GM10847 (cell line): ENCODE data around the gene TNFAIP6.

Source experiments
- POLR2A ChIP-seq: IDR thresholded peaks from 2 replicates; pipeline ENCODE4 v1.6.1; 2011; ENCODE audit not compliant: insufficient read length; ENCODE audit errors: extremely low read depth

The TNFAIP6 gene, protein sequence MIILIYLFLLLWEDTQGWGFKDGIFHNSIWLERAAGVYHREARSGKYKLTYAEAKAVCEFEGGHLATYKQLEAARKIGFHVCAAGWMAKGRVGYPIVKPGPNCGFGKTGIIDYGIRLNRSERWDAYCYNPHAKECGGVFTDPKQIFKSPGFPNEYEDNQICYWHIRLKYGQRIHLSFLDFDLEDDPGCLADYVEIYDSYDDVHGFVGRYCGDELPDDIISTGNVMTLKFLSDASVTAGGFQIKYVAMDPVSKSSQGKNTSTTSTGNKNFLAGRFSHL

DNA sequence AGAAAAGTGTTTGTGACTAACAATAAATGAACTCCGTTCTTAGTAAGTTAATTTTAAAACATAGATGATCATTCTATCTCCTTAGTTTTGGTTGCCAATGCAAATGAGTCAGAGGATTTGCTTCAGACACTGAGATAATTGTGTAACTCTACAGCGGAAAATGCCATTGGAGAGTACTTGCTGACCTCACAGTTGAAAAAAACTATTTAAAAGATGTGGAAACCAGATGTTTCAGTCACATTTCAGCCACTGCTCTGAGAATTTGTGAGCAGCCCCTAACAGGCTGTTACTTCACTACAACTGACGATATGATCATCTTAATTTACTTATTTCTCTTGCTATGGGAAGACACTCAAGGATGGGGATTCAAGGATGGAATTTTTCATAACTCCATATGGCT, at the start of gene TNFAIP6:
Gene TNFAIP6, plus strand, starts transcription at position 234 of the 400 bp plus-strand sequence. Its CDS starts 75 bp downstream, at position 309.
- no peak for TF ChIP-seq POLR2A

DNA sequence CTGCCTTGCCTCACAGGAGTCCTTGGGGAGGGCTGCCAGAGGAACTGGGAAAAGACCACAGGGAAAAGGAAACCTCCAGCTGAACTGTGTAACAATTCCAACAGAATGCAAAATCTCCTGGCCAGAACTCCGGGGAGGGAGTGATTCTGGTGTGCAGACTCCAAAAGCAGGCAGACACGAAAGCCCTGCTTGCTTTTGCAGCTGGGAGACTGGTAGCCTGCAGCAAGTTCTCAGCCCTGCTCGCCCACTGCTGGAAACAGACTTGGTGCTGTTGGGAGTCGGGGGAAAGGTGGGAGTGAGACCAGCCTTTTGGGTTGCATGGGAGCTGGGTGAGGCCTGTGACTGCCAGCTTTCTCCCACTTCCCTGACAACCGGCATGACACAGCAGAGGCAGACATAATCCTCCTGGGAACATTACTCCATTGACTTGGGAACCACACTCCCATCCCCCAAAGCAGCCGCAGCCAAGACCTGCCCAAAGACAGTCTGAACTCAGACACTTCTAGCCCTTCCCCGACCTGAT, 42.0 kb upstream of the TNFAIP6 start:
- TF ChIP-seq POLR2A = no peak

DNA sequence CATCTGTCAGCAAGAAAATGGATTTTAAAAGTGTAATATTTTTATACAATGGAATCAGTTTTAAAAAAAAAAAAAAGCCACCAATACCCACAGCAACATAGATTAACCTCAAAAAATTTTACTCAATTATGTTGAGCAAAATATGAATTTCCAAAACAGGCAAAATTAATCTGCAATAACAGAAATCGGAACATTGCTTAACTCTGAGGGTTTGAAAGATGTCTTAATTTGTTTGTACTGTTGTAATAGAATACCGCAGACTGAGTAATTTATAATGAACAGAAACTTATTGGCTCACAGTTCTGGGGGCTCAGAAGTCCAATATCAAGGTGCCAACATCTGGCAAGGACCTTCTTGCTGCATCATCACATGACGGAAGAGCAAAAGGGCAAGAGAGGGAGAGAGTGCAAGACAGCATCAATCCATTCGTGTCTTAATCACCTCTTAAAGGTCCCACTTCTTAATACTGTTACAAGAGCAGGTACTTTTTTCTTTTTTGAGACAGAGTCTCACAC, 31.8 kb upstream of the TNFAIP6 start:
- no peak for TF ChIP-seq POLR2A

DNA sequence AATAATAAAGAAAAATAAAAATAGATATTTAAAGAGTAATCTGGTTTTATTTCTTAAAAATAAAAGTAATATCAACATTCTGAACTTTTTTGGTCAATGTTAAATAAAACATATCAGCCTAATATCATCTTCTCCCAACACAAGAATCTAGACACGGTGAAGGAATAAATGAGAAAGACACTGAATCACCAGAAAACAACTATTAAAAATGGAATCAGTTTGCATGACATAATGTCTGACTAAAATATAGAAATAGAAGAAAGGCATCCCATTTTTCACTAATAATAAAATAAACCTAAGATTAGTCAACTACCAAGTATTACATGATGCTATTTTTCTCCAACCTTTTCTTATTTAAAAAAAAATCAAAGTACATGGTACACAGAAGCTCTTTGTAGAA, 30.8 kb upstream of the TNFAIP6 start:
- no peak for TF ChIP-seq POLR2A

DNA sequence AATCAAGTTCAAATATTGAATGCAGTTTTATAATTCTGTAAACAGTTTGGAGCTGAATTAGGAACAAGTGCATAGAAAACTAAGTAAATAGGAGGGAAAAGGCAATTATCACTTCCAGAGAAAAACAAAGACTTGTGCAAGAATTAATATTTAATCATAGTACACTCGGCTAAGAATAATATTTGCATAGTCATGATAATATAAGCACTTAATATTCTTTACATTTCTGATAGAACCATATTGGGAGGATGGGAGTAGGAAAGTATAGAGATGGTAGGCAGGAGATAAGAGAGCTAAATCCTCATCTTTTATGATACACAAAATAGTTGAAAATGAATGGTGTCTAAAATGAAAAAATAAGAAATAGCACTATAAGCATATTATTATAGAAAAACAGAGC, 27.4 kb upstream of the TNFAIP6 start:
- no peak for TF ChIP-seq POLR2A

DNA sequence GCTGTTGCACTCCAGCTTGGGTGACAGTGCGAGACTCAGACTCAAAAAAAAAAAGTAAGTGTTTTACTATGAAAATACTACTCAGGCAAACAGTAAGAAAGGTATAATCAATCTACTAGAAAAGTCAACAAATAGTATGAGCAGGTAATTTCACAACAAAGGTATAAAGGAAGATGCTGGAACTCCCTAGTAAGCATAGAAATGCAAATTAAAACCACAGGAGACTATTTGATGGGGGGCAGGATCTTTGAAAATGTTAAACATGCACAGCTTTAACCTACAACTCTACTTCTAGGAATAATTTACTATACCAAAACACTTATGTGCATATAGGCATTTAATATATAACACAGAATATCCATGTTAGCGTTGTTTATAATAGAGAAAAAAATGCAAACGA, 24.3 kb upstream of the TNFAIP6 start:
- no peak for TF ChIP-seq POLR2A

DNA sequence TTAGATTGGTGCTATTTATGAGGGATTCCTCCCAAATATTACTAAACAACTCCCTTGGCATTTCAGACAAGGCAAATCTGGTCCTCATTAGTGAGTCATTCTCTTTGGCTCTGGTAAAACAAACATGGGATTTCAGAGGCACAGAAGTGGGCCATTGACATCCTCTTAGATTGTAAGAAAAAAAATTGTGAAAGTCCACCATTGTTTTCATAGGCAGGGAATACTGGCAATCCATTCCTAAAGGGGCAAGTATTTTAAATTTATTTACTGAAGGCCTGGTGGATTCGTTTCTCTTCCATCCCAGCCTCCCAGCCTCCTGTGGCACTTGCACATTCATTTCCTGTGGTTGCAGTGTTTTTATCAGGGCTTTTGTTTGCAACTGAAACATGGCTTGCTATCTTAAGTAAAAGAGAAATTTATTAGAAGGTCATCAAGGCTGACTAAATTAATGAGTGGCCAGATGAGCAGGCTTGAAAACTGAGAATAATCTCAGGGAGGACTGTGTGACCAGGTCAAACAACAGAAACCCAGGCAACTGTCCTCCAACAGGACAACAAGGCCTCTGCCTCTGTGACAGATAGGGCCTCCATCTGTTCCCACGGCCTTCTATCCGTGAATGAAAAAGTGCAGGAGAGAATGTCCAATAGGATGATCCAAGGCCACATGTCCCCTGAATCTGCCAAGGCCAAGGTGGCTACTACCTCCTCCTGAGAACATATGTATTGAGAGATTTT, 23.1 kb upstream of the TNFAIP6 start:
- no peak for TF ChIP-seq POLR2A

DNA sequence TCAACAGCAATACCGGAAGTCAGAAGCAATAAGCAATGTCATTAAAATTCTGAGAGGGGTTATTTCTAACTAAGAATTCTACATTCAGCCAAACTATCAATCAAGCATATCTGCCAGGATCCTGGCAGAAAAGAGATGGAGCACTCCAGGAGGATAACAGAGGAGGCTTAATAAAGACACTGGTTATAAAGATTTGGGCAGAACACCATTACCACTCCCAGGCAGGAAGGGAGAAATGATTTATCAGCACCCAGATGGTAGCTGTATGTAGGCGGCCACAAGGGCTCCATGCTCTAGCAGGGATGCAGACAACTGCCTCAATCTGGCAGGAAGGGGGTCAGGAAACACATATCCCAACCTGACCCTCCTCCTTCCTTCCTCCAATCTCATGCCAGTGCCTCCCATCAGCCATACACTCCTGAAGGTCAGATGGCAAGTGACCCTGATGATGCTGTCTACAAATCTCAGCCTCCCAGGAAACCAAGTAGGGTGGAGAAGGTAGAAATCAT, 20.5 kb upstream of the TNFAIP6 start:
- no peak for TF ChIP-seq POLR2A

DNA sequence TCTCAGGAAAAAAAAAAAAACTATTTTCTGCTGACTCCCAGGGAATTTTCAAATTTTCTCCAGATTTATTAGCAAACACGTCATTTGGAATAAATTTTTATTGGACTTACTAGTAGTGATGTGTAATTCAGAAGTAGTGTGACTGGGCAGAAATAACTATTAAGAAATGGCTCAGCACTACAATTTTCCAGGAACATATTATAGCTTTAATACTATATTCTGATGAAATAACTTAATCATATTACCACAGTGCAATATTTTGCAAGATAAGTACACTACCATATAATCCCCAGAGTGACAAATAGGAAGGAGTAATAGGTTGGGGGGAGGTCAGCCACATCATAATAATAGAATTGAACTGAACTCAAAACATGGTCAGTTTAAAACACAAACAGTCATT, 19.7 kb upstream of the TNFAIP6 start:
- TF ChIP-seq POLR2A = no peak

DNA sequence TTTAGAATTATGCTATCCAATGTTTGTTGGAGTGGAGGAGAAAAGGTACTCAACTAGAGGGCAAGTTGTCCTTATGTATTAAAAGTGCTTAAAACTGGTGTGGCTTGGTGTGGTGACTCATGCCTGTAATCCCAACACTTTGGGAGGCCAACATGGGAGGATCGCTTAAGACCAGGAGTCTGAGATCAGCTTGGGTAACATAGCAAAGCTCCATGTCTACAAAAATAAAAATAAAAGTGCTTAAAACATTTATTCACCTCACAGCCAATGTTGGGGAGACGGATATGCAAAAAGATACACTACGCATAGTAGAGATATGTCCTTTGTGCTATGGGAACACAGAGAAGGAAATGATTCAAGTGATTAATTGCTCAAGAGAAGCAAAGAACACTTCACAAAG, 19.3 kb upstream of the TNFAIP6 start:
- no peak for TF ChIP-seq POLR2A

DNA sequence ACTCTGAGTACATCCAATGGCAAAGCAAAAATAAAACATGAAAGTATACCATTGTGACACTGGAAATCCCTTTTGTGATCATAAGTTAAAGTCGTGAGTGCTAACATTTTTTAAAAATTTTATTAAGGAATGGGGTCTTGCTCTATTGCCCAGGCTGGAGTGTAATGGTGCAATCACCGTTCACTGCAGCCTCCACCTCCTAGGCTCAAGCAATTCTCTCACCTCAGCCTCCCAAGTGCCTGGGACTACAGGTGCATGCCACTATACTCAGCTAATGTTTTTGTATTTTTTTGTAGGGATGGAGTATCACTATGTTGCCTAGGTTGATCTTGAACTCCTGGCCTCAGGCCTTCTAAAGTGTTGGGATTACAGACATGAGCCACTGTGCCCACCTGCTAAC, 14.3 kb upstream of the TNFAIP6 start:
- TF ChIP-seq POLR2A = no peak

DNA sequence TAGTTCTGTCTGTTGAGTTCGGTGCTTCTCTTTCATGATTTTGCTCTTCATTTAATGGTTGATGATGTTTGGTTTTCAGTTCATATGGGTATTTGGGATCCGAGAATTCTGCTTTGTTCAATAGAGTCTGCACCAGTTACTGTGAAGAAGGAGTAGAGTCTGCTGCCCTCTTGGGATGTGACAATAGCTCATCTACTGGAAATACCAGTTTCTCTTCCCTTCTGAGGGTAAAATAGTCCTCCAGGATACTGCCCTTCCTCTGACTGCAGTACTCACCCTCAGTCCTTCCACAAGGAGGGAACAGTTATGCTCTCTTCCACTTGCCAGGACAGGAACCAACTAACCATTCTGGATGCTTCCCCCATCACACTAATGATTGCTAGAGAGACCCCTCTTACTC, 12.5 kb upstream of the TNFAIP6 start:
- no peak for TF ChIP-seq POLR2A

DNA sequence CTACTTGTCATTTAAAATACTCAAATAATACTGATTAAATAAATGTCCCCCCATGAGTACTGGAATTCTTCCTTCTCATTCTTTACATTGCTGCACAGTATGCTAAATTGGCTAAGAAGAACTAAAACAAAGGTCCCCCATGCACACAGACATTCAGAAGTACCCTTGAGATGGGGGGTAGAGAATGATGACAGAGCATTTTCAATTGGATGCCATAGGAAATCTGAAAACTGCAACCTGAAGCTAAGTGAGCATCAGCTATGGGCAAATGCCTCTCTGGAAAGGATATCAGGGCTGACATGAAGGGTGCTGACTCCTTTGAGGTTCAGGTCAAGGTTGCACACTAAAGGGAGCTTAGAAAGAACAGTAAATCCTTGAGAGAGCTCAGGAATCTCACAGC, 10.1 kb upstream of the TNFAIP6 start:
- no peak for TF ChIP-seq POLR2A

DNA sequence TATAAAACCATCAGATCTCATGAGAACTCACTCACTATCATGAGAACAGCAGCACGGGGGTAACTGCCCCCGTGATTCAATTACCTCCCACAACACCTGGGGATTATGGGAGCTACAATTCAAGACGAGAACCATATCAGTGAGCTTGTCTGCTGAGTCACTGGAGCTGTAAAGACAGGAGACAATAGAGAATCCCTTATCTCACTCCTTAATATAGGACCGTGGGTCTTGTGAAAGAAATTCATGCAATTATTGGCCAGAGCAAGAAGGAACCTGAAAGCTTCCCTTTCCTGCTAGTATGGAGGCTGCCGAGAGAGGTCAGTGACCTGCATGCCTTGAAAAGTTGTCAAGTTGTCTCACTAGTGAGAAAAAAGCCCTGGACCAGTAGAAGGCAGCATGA, 9.5 kb upstream of the TNFAIP6 start:
- no peak for TF ChIP-seq POLR2A

DNA sequence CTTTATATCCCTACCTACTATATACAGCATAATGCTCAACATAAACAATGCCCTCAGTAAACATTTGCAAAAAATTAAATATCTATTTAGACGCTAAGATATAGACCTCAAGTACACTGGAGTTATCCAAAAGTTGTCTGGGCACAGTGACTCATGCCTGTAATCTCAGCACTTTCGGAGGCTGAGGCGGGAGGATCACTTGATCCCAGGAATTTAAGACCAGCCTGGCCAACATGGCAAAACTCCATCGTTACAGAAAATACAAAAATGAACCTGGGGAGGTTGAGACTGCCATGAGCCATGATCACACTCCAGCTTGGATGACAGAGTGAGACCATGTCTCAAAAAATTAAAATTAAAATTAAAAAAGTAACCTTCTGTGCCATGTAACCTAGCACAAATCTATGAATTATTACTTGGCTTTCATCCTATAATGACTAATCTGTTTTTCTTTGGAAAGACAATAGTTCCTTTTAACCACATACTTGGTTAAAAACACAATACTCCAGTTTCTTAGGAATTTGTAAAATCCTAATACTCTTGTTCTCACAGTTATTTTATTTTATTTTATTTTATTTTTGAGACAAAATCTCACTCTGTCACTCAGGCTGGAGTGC, 6.7 kb upstream of the TNFAIP6 start:
- TF ChIP-seq POLR2A = no peak

DNA sequence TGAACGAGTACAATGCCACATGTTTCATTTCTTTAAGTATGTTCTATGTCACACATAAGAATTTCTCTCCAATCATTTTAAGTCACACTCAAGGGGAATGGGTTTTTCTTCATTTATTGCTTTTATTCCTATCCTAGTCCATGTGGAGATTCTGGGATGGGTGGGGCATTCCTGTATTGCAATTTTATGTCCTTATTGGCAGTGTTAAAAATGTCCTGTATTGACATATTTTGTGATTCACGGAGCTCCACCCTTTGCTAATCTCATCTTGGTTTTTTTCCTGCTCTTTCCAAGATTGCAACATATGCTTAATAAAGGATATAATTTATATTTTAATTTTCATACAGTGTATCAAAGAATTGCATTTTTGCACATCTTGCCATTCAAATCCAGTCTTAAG, 3.4 kb upstream of the TNFAIP6 start:
- TF ChIP-seq POLR2A = no peak
